Trophoblast cell (in vitro differentiated cells and primary cell): Measurements from ENCODE around the gene FAM20A.

ENCODE experiments used
- DNase-seq, 2 donors: peaks; one replicate each; pipeline ENCODE4 v3.0.0-alpha.2; 2016
- H2AFZ ChIP-seq: 2 replicates; pipeline ENCODE4 v1.6.1; 2013; ENCODE audit warnings: low read length, moderate library complexity, mild to moderate bottlenecking; ENCODE audit not compliant: insufficient read depth, poor library complexity
- H2AK5ac ChIP-seq: 2 replicates; pipeline ENCODE4 v1.6.1; 2013; ENCODE audit warnings: mild to moderate bottlenecking, low read length
- H2BK120ac ChIP-seq: 2 replicates; pipeline ENCODE4 v1.6.1; 2013; ENCODE audit warnings: low read length, mild to moderate bottlenecking, moderate library complexity; ENCODE audit not compliant: insufficient read depth, poor library complexity
- H2BK12ac ChIP-seq: 2 replicates; pipeline ENCODE4 v1.6.1; 2013; ENCODE audit warnings: mild to moderate bottlenecking, low read length, moderate library complexity
- H2BK5ac ChIP-seq: 2 replicates; pipeline ENCODE4 v1.6.1; 2013; ENCODE audit warnings: low read length, low read depth, moderate library complexity, mild to moderate bottlenecking; ENCODE audit not compliant: poor library complexity
- H3K14ac ChIP-seq: 2 replicates; pipeline ENCODE4 v1.6.1; 2013; ENCODE audit warnings: mild to moderate bottlenecking, low read length
- H3K18ac ChIP-seq: 2 replicates; pipeline ENCODE4 v1.6.1; 2013; ENCODE audit warnings: mild to moderate bottlenecking, low read length
- H3K23ac ChIP-seq: 2 replicates; pipeline ENCODE4 v1.6.1; 2013; ENCODE audit warnings: low read length
- H3K27ac ChIP-seq: 2 replicates; pipeline ENCODE4 v1.5.1; 2013; ENCODE audit warnings: low read depth, mild to moderate bottlenecking, inconsistent platforms, low read length, moderate library complexity
- H3K27me3 ChIP-seq: 2 replicates; pipeline ENCODE4 v1.6.1; 2013; ENCODE audit warnings: inconsistent platforms, mild to moderate bottlenecking, low read length, moderate library complexity; ENCODE audit not compliant: insufficient read depth
- H3K36me3 ChIP-seq, 2 experiments: 1 replicate in 1 of 2; 2 replicates in 1 of 2; pipeline ENCODE4 v1.6.1; 2013; ENCODE audit warnings: low read length in 2 of 2, mild to moderate bottlenecking in 2 of 2, moderate library complexity in 1 of 2; ENCODE audit not compliant: insufficient read depth in 2 of 2, control insufficient read depth in 1 of 2
- H3K4ac ChIP-seq: 2 replicates; pipeline ENCODE4 v1.6.1; 2013; ENCODE audit warnings: low read depth, mild to moderate bottlenecking, low read length, moderate library complexity
- H3K4me1 ChIP-seq, 2 experiments: 1 replicate in 1 of 2; 2 replicates in 1 of 2; pipeline ENCODE4 v1.6.1; 2013; ENCODE audit warnings: low read length in 2 of 2, mild to moderate bottlenecking in 2 of 2, moderate library complexity in 1 of 2; ENCODE audit not compliant: insufficient read depth in 2 of 2, control insufficient read depth in 1 of 2
- H3K4me2 ChIP-seq: 2 replicates; pipeline ENCODE4 v1.6.1; 2013; ENCODE audit warnings: inconsistent platforms, mild to moderate bottlenecking, low read length, moderate library complexity
- H3K4me3 ChIP-seq: 2 replicates; pipeline ENCODE4 v1.5.1; 2013; ENCODE audit warnings: mild to moderate bottlenecking, low read depth, low read length, inconsistent platforms
- H3K79me1 ChIP-seq: one replicate; pipeline ENCODE4 v1.6.1; 2013; ENCODE audit warnings: low read length
- H3K79me2 ChIP-seq: 2 replicates; pipeline ENCODE4 v1.6.1; 2013; ENCODE audit warnings: low read length, mild to moderate bottlenecking; ENCODE audit not compliant: control insufficient read depth, insufficient read depth, poor library complexity
- H3K9ac ChIP-seq: 2 replicates; pipeline ENCODE4 v1.6.1; 2013; ENCODE audit warnings: mild to moderate bottlenecking, low read length
- H3K9me3 ChIP-seq: 2 replicates; pipeline ENCODE4 v1.6.1; 2013; ENCODE audit warnings: low read depth, mild to moderate bottlenecking, control low read depth, inconsistent platforms, low read length; ENCODE audit not compliant: insufficient read depth
- H4K12ac ChIP-seq: 2 replicates; pipeline ENCODE4 v1.6.1; 2013; ENCODE audit warnings: low read depth, mild to moderate bottlenecking, low read length, moderate library complexity
- H4K8ac ChIP-seq: 2 replicates; pipeline ENCODE4 v1.6.1; 2013; ENCODE audit warnings: low read depth, mild to moderate bottlenecking, low read length, moderate library complexity
- H4K91ac ChIP-seq: one replicate; pipeline ENCODE4 v1.6.1; 2013; ENCODE audit warnings: low read depth, mild to moderate bottlenecking, low read length, moderate library complexity
- WGBS: extraction: QIAGEN DNeasy Blood & Tissue Kit; methylation state at CpG from one replicate; pipeline ENCODE4 v1.1.7; 2013; ENCODE audit warnings: missing lambda C conversion rate; ENCODE audit not compliant: insufficient read length, insufficient coverage; ENCODE audit errors: extremely low coverage; 5-methylcytosine and 5-hydroxymethylcytosine counted together

Gene FAM20A

GRCh38 chr17:68621065-68621464, 19.9 kb upstream of the FAM20A start:
- Histone ChIP-seq H3K4me3 (no peak overlapping the region), H3K4me2 (no peak overlapping the region), H3K4me1 (peaks cover 0 to 2% of the 10 kb centered on the region in 2 experiments), H2BK5ac (no peak overlapping the region), H3K27me3 (no peaks in the 10 kb centered on the region), H3K79me2 (no peaks in the 10 kb centered on the region), H2BK120ac (no peak overlapping the region), H4K8ac (no peak overlapping the region), H2AK5ac (no peak overlapping the region), H4K91ac (no peak overlapping the region), H2BK12ac (no peak overlapping the region), H3K79me1 (no peaks in the 10 kb centered on the region), H3K14ac (no peak overlapping the region), H3K18ac (no peak overlapping the region), H3K4ac (no peak overlapping the region), H3K27ac (no peak overlapping the region), H4K12ac (no peak overlapping the region), H3K9me3 (no peaks in the 10 kb centered on the region), H2AFZ (no peak overlapping the region), H3K23ac (no peak overlapping the region), H3K9ac (no peak overlapping the region), H3K36me3 (no peaks in the 10 kb centered on the region)
- peak in 1 of 2 donors; percentile 45 for DNase-seq
- WGBS = no CpG with 5 or more reads among the region's 2 CpGs

GRCh38 chr17:68616334-68616733, 15.2 kb upstream of the FAM20A start:
- H3K4me2 ChIP-seq = no peak overlapping the region
- H3K36me3 ChIP-seq = no peaks in the 10 kb centered on the region
- H3K79me2 ChIP-seq = no peaks in the 10 kb centered on the region
- no peaks in the 10 kb centered on the region for H3K79me1 ChIP-seq
- H4K12ac ChIP-seq = no peak overlapping the region
- H4K91ac ChIP-seq = no peak overlapping the region
- no peak for DNase-seq
- no peak overlapping the region for H3K18ac ChIP-seq
- H2BK120ac ChIP-seq = no peak overlapping the region
- H3K9me3 ChIP-seq = no peaks in the 10 kb centered on the region
- no peak overlapping the region for H3K4me3 ChIP-seq
- H3K4me1 ChIP-seq = no peaks in the 10 kb centered on the region
- H3K4ac ChIP-seq = no peak overlapping the region
- no peak overlapping the region for H3K27ac ChIP-seq
- no peak overlapping the region for H3K23ac ChIP-seq
- no peak overlapping the region for H2AK5ac ChIP-seq
- no peak overlapping the region for H2AFZ ChIP-seq
- H3K27me3 ChIP-seq = no peaks in the 10 kb centered on the region
- no peak overlapping the region for H4K8ac ChIP-seq
- H2BK12ac ChIP-seq = no peak overlapping the region
- H2BK5ac ChIP-seq = no peak overlapping the region
- H3K9ac ChIP-seq = no peak overlapping the region
- no peak overlapping the region for H3K14ac ChIP-seq

GRCh38 chr17:68614718-68615117, 13.6 kb upstream of the FAM20A start:
- no peak overlapping the region for H2AK5ac ChIP-seq
- no CpG with 5 or more reads among the region's 5 CpGs for WGBS
- DNase-seq = peak in 1 of 2 donors; percentile 55
- H3K18ac ChIP-seq = no peak overlapping the region
- no peak overlapping the region for H4K91ac ChIP-seq
- no peak overlapping the region for H3K14ac ChIP-seq
- H3K79me2 ChIP-seq = no peaks in the 10 kb centered on the region
- H3K9me3 ChIP-seq = no peaks in the 10 kb centered on the region
- H3K9ac ChIP-seq = no peak overlapping the region
- H4K12ac ChIP-seq = no peak overlapping the region
- no peak overlapping the region for H2BK12ac ChIP-seq
- H3K4me3 ChIP-seq = no peak overlapping the region
- no peak overlapping the region for H2BK120ac ChIP-seq
- no peak overlapping the region for H2AFZ ChIP-seq
- H3K27ac ChIP-seq = no peak overlapping the region
- H3K27me3 ChIP-seq = no peaks in the 10 kb centered on the region
- no peak overlapping the region for H3K23ac ChIP-seq
- H3K4me1 ChIP-seq = no peaks in the 10 kb centered on the region
- no peaks in the 10 kb centered on the region for H3K36me3 ChIP-seq
- H3K4ac ChIP-seq = no peak overlapping the region
- no peak overlapping the region for H4K8ac ChIP-seq
- H2BK5ac ChIP-seq = no peak overlapping the region
- H3K4me2 ChIP-seq = no peak overlapping the region
- no peaks in the 10 kb centered on the region for H3K79me1 ChIP-seq

GRCh38 chr17:68613739-68614298, 12.7 kb upstream of the FAM20A start:
- H4K12ac ChIP-seq = no peak overlapping the region
- H3K4ac ChIP-seq = no peak overlapping the region
- H3K36me3 ChIP-seq = no peaks in the 10 kb centered on the region
- H3K27me3 ChIP-seq = no peaks in the 10 kb centered on the region
- no peak overlapping the region for H2BK5ac ChIP-seq
- no peak overlapping the region for H4K91ac ChIP-seq
- H3K4me2 ChIP-seq = no peak overlapping the region
- H3K4me1 ChIP-seq = no peaks in the 10 kb centered on the region
- WGBS = no CpG with 5 or more reads among the region's 5 CpGs
- H3K79me2 ChIP-seq = no peaks in the 10 kb centered on the region
- no peak overlapping the region for H3K27ac ChIP-seq
- no peak overlapping the region for H2BK120ac ChIP-seq
- no peak overlapping the region for H3K9ac ChIP-seq
- H4K8ac ChIP-seq = no peak overlapping the region
- no peak overlapping the region for H3K4me3 ChIP-seq
- no peak overlapping the region for H3K18ac ChIP-seq
- no peak overlapping the region for H2AK5ac ChIP-seq
- DNase-seq = peak; percentile 37 to 92
- no peaks in the 10 kb centered on the region for H3K79me1 ChIP-seq
- H3K14ac ChIP-seq = no peak overlapping the region
- no peaks in the 10 kb centered on the region for H3K9me3 ChIP-seq
- no peak overlapping the region for H2AFZ ChIP-seq
- H2BK12ac ChIP-seq = no peak overlapping the region
- H3K23ac ChIP-seq = no peak overlapping the region
